Astrocyte of the spinal cord (primary cell): Measurements from ENCODE around the gene RB1.

ENCODE experiments used
- DNase-seq: peaks from one replicate; pipeline ENCODE4 v3.0.0; 2011; ENCODE audit warnings: low read depth, low spot score
- H3K4me3 ChIP-seq: 2 replicates; pipeline ENCODE4 v1.5.1; 2011; ENCODE audit warnings: low read depth, mild to moderate bottlenecking, low read length, moderate library complexity
- CTCF ChIP-seq: IDR thresholded peaks from 2 replicates; pipeline ENCODE4 v1.5.1; 2012; ENCODE audit warnings: low read depth, mild to moderate bottlenecking, low read length, inconsistent platforms
- in situ Hi-C: cut with HindIII; loops from 2 replicates; pipeline ENCODE4 v1.10.0; 2017; ENCODE audit warnings: low sequenced_read_pairs

Gene RB1

GRCh38 chr13:48393030-48393697 is 89.6 kb downstream of the RB1 start:
- no peak for TF ChIP-seq CTCF
- DNase-seq = no peak
- in situ Hi-C loops = no loop called here
- H3K4me3 ChIP-seq = no peak overlapping the region

- TF ChIP-seq CTCF = no peak
- DNase-seq = no peak
- H3K4me3 ChIP-seq = no peak overlapping the region
- in situ Hi-C loops = no loop called here
These were observed 90.1 kb downstream of the RB1 start for GRCh38 chr13:48393698-48394085.

DNA sequence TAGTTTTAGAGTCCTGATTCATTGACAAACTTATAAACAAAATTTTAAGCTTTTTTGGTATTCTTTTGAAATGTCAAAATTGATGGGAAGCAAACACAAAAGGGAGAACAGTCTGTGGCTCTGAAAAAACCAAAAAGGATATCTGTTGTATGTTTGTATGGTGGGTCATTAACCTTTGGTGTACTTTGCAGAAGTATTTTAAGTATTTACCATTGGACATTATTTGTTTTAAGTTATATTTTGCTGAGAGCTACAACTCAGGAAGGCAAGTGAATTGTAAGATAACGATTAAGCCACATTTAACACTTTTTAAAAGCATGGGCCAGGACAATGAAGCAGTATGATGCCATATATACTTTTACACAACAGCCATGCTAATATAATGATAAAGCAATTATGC is 94.2 kb downstream of the RB1 start:
- in situ Hi-C loops = no loop called here
- no peak overlapping the region for H3K4me3 ChIP-seq
- DNase-seq = no peak
- TF ChIP-seq CTCF = no peak

- DNase-seq = no peak
- no peak for TF ChIP-seq CTCF
- H3K4me3 ChIP-seq = no peak overlapping the region
- in situ Hi-C loops = no loop called here
These were observed 95.0 kb downstream of the RB1 start for GRCh38 chr13:48398450-48399095.

- DNase-seq = peak; percentile 22
- H3K4me3 ChIP-seq = no peak overlapping the region
- in situ Hi-C loops = no loop called here
- no peak for TF ChIP-seq CTCF
These were observed 96.6 kb downstream of the RB1 start for GRCh38 chr13:48400090-48400694.

DNA sequence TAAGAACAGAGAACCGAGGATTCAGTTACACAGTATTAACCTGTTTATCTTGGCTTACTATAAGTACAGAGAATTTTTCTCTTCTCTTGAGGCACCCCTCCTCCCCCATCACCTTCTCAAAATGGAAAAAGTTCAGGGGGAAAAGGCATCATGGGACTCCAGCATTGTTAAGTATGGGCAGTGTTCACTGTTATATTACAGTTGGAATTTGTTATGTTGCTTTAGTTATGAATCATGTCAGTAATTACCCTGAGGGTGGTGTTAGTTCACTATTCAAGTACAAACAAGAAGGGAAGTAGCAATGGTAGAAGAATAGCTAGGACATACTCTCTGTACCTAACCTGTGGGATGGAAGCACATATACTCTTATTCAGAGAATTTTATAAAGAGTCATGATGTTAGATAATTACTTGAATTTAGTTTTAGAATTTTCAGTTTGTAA is 97.3 kb downstream of the RB1 start:
- TF ChIP-seq CTCF = no peak
- no peak overlapping the region for H3K4me3 ChIP-seq
- DNase-seq = peak; percentile 79
- in situ Hi-C loops = no loop called here
